Lung (tissue), 12 donors: ENCODE results near the gene UBE2O. TPM values are rescaled to one million over a fixed set of nuclear protein-coding genes. Genes with fewer than 3 reads are reported as not detected.

ENCODE experiments used
- ATAC-seq: fragments of 200-7000 bp; cut with Tn5 transposase; one replicate; pipeline ENCODE4 v1.9.1; 2020; ENCODE audit warnings: moderate number of reproducible peaks; ENCODE audit not compliant: insufficient read depth, low FRiP score
- DNase-seq, 3 donors: peaks; one replicate each; pipeline ENCODE4 v3.0.0-alpha.2; 2013 to 2017
- H3K27ac ChIP-seq, 2 donors: one replicate each; pipeline ENCODE4 v1.5.1; 2013; ENCODE audit warnings: mild to moderate bottlenecking in 2 of 2, moderate library complexity in 2 of 2, control low read depth in 1 of 2, inconsistent platforms in 1 of 2, low read depth in 1 of 2, low read length in 1 of 2
- H3K27me3 ChIP-seq, 3 donors: one replicate each; pipeline ENCODE4 v1.5.1; 2013; ENCODE audit warnings: low read length in 2 of 3; ENCODE audit not compliant: control insufficient read depth in 3 of 3, insufficient read depth in 3 of 3
- H3K36me3 ChIP-seq, 4 donors: one replicate each; pipeline ENCODE4 v1.5.1; 2013; ENCODE audit warnings: low read length in 4 of 4, mild to moderate bottlenecking in 1 of 4, moderate library complexity in 1 of 4; ENCODE audit not compliant: control insufficient read depth in 4 of 4, insufficient read depth in 4 of 4
- H3K4me1 ChIP-seq, 5 donors: one replicate each; pipeline ENCODE4 v1.5.1; 2013; ENCODE audit warnings: low read length in 5 of 5, mild to moderate bottlenecking in 2 of 5, moderate library complexity in 1 of 5; ENCODE audit not compliant: control insufficient read depth in 5 of 5, insufficient read depth in 5 of 5
- H3K4me3 ChIP-seq: one replicate; pipeline ENCODE4 v1.5.1; 2013; ENCODE audit warnings: mild to moderate bottlenecking, control low read depth, moderate library complexity
- H3K9ac ChIP-seq, 2 donors: one replicate each; pipeline ENCODE4 v1.5.1; 2013; ENCODE audit warnings: low read length in 2 of 2, control low read depth in 1 of 2; ENCODE audit not compliant: insufficient read depth in 1 of 2
- H3K9me3 ChIP-seq, 4 donors: one replicate each; pipeline ENCODE4 v1.5.1; 2013; ENCODE audit warnings: low read length in 3 of 4, mild to moderate bottlenecking in 1 of 4, moderate library complexity in 1 of 4; ENCODE audit not compliant: control insufficient read depth in 4 of 4, insufficient read depth in 3 of 4
- whole genome bisulfite sequencing, 2 donors: extraction: QIAGEN DNeasy Blood & Tissue Kit; methylation state at CpG; one replicate each; pipeline ENCODE4 v1.1.7; 2013; 5-methylcytosine and 5-hydroxymethylcytosine counted together
- polyA plus RNA-seq, 2 donors: library from polyadenylated mRNA; stranded (reverse); fragments of 200-250 nt; gene quantifications; one replicate each; pipeline ENCODE4 v1.2.1, GENCODE V29; 2013
- total RNA-seq, 2 donors: library from RNA; depleted of rRNA in 1 of 2; stranded (reverse); fragments of >200 nt in 1 of 2; gene quantifications; one replicate each; pipeline ENCODE4 v1.2.1, GENCODE V29; 2014 to 2021
- TF ChIP-seq, protein P1 (sequence below): IDR thresholded peaks from 2 replicates; pipeline ENCODE4 v1.5.1; 2012; ENCODE audit warnings: mild to moderate bottlenecking; ENCODE audit errors: control extremely low read depth, extremely low read depth
- donor health status: control.
- donor health status: control.
- donor health status: Bipolar disorder and iron deficiency.
- donor health status: healthy.
- donor health status: DM: yes; HTN: yes; CAD: no.

UBE2O gene
- total and polyA plus RNA-seq, 4 donors, result 10.8 to 24.6 (median 17.7) TPM

GRCh38 chr17:76478730-76479514 lies 26.0 kb upstream of the UBE2O start:
- DNase-seq, result no peak
- ATAC-seq, result no peak
- Histone ChIP-seq H3K36me3 (peaks cover 0 to 30% (median 0%) of the 10 kb centered on the region in 4 donors), H3K9ac (no peak overlapping the region), H3K4me1 (peaks cover 0 to 11% (median 2%) of the 10 kb centered on the region in 5 donors), H3K27me3 (no peaks in the 10 kb centered on the region), H3K9me3 (no peaks in the 10 kb centered on the region), H3K27ac (no peak overlapping the region), H3K4me3 (no peak overlapping the region)
- WGBS, 2 donors, result 92 to 94% methylated on average over 37 of the region's 37 CpGs
- TF ChIP-seq, protein P1, sequence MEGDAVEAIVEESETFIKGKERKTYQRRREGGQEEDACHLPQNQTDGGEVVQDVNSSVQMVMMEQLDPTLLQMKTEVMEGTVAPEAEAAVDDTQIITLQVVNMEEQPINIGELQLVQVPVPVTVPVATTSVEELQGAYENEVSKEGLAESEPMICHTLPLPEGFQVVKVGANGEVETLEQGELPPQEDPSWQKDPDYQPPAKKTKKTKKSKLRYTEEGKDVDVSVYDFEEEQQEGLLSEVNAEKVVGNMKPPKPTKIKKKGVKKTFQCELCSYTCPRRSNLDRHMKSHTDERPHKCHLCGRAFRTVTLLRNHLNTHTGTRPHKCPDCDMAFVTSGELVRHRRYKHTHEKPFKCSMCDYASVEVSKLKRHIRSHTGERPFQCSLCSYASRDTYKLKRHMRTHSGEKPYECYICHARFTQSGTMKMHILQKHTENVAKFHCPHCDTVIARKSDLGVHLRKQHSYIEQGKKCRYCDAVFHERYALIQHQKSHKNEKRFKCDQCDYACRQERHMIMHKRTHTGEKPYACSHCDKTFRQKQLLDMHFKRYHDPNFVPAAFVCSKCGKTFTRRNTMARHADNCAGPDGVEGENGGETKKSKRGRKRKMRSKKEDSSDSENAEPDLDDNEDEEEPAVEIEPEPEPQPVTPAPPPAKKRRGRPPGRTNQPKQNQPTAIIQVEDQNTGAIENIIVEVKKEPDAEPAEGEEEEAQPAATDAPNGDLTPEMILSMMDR, result no peak

DNA sequence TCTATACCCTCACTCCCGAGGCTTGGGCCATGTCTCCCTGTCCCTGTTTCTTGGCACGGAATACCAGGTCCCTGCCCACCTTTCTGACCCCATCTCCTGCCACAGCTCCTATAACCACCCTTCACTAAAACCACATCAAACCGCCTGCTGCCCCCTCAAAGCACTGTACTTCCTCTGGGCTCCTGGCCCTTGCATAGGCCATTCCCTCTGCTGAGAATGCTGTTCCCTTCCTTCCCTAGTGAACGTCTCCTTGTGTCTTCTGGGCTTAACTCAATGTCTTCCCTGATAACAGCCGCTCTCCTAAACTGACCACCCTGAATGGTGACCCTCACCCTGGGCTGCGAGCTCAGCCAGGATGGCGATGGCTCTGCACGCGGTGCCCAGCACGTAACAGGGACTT lies 25.1 kb upstream of the UBE2O start:
- no peak overlapping the region for H3K9ac ChIP-seq
- ATAC-seq (no peak), DNase-seq (no peak)
- WGBS, 2 donors, result 92 to 94% methylated on average over 10 of the region's 10 CpGs
- no peaks in the 10 kb centered on the region for H3K9me3 ChIP-seq
- H3K27me3 ChIP-seq, result no peaks in the 10 kb centered on the region
- no peak overlapping the region for H3K27ac ChIP-seq
- no peak overlapping the region for H3K4me3 ChIP-seq
- H3K36me3 ChIP-seq, result peaks cover 0 to 38% (median 0%) of the 10 kb centered on the region in 4 donors
- peaks cover 0 to 11% (median 2%) of the 10 kb centered on the region in 5 donors for H3K4me1 ChIP-seq
- TF ChIP-seq, protein P1, result no peak

GRCh38 chr17:76477576-76477975 lies 24.6 kb upstream of the UBE2O start:
- H3K9me3 ChIP-seq, result no peaks in the 10 kb centered on the region
- ATAC-seq (no peak), DNase-seq (no peak)
- H3K27ac ChIP-seq, result no peak overlapping the region
- H3K36me3 ChIP-seq, result peaks cover 0 to 43% (median 0%) of the 10 kb centered on the region in 4 donors
- no peaks in the 10 kb centered on the region for H3K27me3 ChIP-seq
- H3K4me3 ChIP-seq, result no peak overlapping the region
- WGBS, 2 donors, result 87% methylated on average over 15 of the region's 15 CpGs
- TF ChIP-seq, protein P1, result no peak
- no peak overlapping the region for H3K9ac ChIP-seq
- peaks cover 0 to 11% (median 2%) of the 10 kb centered on the region in 5 donors for H3K4me1 ChIP-seq

- no peak for DNase-seq
- Histone ChIP-seq H3K4me3 (no peak overlapping the region), H3K36me3 (peaks cover 0 to 52% (median 0%) of the 10 kb centered on the region in 4 donors), H3K9ac (no peak overlapping the region), H3K27me3 (no peaks in the 10 kb centered on the region), H3K4me1 (peaks cover 0 to 11% (median 2%) of the 10 kb centered on the region in 5 donors), H3K27ac (no peak overlapping the region), H3K9me3 (no peaks in the 10 kb centered on the region)
- 95 to 97% methylated on average over 20 of the region's 20 CpGs for WGBS, 2 donors
- ATAC-seq, result no peak
- TF ChIP-seq, protein P1, result no peak
Observed at GRCh38 chr17:76476736-76477135, 23.8 kb upstream of the UBE2O start.
